Islet precursor cell (in vitro differentiated cells): ENCODE measurements around the gene PDE4D.
"Not testable (repeated sequence)": the region's sequence is repeated elsewhere in the genome, so short reads cannot be mapped to it uniquely, and the experiment has no call there.

ENCODE experiments used
- DNase-seq: peaks from one replicate; pipeline ENCODE4 v3.0.0-alpha.2; 2018

Gene PDE4D

DNA sequence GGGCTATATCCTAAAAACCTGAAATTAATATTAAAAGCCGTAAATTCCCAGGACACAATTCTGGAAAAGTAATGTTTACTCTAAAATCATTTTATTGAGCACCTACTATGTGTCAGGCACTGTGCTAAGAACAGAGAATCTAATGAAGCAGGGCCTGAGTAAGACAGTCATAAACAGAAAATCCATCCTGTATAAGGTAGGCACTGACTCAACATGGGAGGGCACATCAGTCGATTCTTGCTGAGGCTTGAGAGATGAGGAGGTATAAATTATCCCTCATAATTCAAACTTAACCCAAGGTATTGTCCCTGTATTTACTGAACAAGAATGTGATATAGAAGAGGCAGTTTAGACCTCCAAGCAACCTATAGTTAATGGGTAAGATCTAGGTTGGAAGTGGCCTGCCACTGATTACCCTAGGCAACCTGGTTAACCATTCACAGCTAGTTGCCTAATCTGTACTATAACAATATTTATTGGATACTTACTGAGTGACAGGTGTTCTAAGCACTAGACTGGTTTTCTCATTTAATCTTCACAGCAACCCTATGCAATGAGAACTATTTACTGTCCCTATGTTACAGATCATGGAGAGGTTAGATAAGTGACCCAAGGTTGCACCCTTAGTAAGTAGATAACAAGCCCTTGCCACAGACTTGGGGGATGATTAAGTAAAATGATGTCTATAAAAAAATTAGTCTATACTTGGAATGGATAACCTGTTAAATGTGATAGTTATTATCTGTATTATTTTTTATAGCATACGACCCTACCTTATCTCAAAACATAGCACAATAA, 317.7 kb downstream of the PDE4D start:
- DNase-seq, result no peak

DNA sequence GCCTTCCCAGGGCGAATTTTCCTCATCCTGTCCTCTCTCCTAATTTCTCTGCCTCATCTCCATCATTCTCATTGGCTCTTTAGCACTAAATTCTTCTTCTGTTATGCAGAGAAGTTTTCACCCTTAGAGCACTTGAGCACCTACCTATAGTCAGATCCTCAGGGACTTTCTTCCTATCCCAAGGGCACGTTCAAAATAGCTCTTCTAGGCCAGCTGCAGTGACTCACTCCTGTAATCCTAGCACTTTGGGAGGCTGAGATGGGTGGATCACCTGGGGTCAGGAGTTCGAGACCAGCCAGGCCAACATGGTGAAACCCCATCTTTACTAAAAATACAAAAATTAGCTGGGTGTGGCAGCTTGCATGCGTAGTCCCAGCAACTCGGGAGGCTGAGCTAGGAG, 320.0 kb downstream of the PDE4D start:
- not testable (repeated sequence) for DNase-seq

DNA sequence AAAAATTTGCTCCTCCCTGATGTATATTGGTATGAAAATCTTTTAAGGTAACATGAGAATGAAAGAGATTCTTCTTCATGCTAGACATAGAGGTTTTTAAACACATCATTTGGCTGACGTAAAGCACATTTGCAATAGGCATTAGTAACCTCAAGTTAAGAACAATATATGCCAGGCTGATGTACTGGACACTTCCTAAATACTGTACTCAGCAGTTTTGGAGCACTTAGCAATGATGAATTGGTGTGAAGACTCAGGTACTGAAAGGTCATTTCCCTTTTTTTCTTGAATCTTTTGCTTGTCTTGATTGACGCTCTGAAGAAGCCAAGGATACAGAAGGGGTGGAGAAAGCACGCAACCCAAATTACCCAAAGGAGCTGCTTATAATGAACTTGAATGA, 322.5 kb downstream of the PDE4D start:
- DNase-seq, result no peak

DNA sequence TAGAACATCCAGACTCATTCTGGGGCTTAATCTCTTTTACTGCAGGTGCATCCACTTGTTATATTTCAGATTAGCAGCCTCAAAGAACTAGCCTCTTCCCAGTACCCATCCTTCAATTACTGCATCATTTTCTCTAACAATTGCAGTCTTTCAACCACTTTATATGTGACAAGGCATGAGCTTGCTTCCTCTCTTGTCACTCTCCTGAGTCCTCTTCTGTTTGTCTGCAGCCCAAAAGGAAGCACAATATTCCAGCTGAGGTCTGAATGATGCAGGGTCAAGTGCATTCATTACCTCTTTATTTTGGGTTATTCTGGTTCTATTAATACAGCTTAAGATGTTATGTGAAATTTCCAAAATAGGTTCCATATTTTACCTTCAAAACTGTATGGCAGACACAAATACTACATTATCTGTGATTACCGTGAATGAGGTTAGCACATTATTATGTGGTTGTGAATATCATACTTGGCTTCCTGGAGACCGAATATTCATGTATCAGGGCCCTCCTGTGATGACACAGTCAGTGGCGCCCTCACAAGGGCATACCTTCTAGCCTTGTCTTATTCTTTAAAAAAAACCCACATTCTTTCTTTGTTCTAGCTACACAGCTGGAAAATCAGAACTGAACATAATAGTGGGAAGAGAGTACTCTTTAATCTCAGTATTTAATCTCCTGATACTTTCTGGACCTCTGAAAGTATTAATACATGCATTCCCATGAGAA, 323.8 kb downstream of the PDE4D start:
- DNase-seq, result no peak

DNA sequence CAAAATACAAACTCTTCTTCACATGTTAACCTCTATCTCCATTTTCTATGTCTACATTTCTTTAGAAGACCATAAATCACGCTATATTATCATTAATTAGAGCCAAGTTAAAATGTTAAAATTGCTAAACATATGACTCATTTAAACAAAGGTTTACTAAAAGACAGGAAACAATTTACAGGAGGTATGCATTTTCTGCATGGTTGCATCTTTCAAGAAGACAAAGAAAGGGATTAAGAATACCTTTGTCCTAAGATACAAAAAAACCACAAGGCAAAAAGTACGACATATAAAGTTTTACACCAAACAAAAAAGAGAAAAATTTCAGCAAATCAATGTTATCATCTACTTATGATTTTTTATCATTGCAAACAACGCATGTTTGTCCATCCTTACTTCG, 324.4 kb downstream of the PDE4D start:
- DNase-seq, result no peak

DNA sequence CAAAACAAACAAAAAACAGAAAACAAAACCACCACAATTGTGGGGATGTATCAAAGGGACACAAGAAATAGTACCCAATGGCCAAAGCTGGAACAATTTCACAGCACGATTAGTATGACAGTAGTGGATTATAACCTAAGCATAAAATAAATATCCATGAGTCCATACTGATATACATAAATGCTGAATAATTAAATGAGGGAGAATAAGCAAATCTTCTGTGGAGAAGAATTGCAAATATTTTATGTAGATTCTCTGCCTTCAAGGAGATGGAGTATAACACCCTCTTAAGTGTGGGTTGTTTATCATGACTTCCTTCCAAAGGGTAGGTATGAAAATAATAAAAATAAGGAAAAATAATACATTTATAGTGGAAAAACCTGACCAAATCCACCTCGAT, 325.4 kb downstream of the PDE4D start:
- no peak for DNase-seq

DNA sequence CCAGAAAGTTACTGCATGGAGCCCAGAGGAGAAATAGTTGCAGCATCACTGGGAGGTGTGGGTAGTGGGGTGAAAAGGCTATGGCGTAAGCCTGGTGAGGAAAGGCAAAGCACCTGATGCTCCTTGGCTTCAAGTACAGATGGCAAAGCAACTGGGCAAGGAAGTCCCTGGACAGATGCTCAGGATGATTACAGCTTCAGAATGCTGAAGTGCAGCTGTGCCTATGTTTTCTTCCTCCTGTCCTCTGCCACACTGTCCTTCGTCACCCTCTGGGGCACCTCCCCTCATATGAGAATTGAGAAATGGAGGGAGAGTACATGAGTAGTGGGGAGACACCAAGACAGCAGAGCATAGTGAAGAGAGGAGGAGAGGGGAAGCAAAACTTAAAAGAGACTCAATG, 328.0 kb downstream of the PDE4D start:
- no peak for DNase-seq

DNA sequence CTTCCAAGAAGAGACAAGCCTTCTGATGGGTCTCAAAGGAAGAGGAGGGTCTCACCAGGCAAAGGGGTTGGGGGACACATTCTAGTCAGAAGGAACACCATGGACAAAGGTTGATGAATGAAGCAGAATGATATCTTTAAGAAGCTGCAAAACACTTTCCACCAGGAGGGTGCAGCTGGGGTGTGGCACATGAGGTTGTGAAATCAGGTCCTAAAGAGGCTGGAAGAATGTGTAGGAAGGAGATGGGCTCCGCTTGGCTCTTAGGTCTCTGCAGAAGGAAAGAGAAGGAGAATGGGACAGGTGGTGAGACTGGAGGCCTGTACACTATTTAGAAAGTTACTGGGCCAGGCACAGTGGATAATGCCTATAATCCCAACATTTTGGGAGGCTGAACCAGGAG, 328.6 kb downstream of the PDE4D start:
- no peak for DNase-seq

DNA sequence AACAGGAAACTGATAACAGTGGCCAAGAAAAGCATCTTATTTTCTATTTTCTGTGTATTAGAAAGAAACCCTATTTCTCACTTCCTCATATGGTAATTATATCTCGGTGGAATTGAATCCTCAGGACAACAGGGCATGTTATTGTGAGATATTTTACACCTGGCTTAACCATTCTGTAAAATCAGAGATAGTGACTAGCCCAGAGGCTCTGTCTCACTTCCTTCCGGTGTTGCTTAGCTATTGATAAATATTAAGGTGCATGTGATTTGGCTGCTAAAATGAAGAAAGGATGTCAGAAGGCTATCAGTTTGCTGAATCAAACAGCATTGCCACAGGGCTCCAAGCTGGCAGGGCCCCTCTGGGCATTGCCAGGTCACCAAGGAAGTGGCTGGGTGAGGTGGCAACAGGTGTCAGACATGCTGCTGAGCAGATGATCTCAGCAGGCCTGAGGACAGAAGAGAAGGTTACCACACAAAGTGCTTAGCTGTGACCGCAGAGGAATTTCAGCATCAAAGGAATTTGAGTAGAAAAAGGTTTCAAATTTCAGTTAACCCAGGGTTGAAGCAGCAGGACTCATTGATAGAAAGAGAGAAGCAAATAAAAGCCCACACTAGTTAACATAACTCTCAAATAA, 330.7 kb downstream of the PDE4D start:
- peak; percentile 79 for DNase-seq

DNA sequence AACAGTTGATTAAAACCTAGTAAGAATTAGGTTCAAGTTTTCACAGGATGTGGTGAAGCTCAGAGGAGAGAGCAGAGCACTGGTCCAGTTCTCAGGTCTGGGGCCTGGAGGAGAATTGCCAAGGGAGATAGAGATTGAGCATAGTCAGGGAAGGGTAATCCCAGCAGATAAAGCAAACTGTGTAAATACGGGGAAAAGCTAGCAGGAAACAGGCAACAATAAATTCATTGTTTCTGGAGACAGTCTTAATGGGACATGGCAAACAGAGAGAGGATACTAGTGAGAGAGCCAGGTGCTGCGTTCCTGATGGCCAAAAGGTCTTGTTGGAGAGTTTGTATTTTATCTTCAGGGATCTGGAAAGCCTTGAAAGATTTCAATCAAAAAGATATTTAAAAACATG, 333.0 kb downstream of the PDE4D start:
- DNase-seq, result no peak

DNA sequence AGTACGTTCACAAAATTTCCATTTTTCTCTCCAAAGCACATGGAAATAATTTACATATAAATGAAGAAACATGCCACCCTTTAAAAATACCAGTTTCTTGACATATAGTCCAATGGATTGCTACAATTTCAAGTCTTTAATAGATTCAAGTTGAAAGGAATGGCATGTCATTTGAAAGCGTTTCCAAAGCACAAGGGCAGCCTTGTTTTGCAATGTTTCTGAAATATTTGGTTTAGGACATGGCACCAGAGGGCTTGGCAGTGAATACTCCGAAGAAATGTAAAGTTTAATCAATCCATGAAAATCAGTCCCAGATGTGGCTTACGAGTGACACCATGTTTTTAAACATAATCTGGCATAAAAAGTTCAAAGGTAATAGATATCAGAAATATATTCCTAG, 333.7 kb downstream of the PDE4D start:
- no peak for DNase-seq

DNA sequence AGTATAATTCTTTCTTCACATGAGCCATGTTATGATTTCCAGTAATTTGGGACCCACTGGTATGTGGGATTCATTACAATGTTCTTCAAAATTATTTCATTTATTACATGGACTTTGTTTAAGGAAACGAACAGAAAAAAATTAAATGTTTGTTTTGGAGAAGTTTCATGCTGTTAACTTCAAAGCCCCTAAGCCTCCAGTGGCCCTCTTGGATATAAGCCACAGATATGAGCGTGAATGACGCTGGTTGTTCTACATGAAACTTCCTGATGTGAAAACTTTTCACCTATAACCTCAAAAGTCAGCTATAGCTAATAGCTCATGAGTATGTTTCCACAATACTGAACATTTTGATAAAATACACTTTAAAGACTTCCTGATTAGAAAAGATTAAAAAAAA, 334.2 kb downstream of the PDE4D start:
- DNase-seq, result no peak

DNA sequence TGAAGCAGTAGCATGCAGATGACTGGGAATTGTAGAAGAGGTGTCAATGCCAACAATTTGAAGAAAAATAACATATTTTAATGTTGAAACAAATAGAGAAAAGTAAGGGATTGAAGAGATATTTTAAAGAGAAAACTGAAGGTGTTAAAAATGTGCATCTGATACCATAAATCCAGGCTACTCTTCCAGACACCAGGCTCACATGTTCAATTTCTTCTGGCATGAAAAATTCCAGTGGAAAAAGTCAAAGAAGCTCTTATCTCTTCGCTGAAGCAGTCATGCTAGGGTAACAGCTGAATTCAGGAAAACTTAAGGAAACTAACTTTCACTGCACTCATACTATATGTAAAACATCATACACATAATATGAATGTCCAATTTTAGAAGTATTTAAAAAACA, 335.0 kb downstream of the PDE4D start:
- DNase-seq, result no peak

DNA sequence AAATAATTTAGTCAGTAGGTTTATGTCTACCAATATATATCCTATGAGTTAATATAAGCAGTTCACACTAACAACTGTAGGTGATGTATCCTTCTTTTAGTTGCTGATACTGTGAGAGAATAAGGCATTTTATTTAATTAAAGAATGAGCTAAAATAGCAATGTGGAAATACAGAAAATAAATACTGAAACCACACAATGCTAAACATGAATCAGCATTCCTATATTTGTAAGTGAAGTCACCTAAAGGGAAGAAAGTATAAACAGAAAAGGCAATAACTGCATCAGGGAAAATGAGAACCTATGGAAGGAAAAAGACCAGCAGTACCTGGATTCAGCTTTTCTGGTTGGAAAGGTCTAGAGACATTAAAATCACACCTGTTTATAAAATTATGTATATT, 336.0 kb downstream of the PDE4D start:
- DNase-seq, result no peak

DNA sequence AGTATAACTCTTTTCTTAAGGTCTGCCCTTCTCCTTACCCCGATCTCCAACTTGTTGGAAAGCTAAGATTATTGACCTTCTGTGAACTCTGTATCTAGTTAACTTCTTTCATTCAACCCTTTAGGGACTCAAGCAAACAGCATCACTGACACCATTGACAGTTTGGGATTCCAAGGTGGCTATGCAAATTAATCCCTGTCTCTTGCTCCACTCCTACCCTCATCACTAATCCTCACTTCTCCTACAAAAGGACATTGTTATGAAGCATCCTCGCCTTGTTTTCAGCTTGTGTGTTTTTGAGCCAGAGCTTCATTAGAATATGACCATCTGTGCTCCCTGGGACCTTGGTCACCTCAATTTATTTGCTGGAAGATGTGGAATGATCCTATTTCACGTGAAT, 337.9 kb downstream of the PDE4D start:
- DNase-seq, result no peak

DNA sequence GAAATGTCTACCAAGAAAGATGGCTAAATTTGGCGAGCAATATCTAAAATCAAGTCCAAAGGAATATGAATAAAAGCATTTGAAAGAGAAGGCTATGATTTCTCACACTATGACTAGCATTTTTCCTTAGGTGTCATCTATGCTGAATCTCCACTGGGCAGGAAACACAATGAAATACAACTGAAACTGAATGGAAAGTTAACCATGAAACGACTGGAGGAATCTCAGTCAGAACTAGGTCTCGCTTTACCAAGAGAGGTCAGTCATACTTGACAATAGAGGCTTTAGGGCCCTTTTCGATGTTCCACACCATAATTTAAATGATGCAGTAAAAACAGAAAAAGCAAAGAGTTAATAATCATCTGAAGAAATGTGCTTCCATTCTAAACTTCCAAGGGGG, 339.0 kb downstream of the PDE4D start:
- DNase-seq, result no peak

DNA sequence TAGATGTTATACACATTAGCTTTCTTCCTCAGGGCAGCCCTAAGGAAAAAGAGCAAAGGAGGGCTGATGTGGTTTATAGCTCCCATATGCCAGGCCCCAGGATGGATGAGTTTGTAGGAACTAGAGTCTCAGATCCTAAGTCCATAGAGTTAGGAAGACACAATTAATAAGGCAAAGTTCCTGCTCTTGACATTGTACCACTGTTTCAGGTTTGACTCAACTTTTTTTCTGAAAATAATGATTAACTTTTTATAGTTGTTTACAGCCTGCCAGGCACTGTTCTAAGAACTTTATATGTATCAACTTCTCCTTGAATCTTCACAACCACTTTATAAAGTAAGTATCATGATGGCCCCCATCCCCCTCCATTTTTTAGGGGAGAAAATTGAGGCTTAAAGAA, 339.5 kb downstream of the PDE4D start:
- no peak for DNase-seq

DNA sequence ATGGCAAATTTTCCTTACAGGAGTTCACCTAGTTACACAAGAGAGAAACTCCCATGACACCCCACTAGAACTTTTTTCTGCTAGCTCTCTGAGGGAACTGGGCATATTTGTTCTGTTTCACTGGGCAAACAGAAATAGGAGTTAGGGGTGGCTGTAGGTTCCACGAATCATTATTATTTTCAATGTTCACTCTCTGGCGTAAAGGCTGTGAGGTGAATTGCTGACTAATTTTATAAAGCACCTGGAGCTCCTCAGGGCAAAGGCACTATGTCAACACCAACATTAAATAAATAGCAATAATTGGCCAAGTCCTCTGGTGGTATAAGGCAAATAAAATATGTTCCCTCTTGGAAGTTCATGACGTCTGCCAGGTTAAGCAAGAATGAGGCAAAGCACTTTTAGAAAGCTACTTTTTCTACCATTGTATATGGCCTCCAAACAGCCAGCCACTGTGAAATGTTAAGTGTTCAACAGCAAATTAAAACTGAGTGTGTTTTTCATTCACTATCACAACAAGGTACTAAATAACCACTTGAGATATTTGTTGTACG, 344.6 kb downstream of the PDE4D start:
- DNase-seq, result no peak

DNA sequence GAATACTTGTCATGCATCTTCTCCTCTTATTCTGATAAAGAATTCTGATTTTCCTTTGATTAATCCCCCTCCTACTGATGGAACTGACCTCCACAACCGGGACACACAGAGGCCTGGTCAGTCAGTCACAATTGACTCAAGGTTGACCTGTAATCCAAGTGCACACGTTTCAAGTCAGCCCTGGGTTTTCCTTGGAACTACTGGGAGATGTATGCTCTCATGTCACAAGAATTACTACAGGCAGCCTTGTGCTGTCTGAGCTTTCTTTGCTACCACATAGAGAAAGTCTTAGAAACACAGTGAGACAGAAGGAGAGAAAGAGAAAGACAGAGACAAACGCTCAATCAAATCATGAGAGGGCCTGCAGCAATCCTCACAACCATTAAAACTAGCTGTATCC, 345.8 kb downstream of the PDE4D start:
- no peak for DNase-seq

DNA sequence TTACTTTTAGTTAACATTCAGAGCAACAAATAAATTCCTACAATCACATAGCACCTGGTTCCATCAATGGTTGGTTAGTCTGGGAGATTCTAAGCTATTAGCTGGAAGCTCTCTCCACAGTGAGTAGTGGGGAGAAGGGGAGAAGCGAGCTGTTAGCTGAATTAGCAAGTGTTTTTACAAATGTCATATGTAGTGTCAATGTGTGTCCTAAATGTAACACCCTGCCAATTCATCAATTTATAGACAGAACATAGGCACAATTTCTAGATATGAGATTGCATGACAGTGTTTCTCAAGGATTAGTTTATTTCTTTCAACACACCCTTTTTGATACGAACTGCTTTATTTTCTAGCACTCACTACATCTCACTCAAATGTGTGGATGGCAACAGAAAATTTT, 349.0 kb downstream of the PDE4D start:
- no peak for DNase-seq

DNA sequence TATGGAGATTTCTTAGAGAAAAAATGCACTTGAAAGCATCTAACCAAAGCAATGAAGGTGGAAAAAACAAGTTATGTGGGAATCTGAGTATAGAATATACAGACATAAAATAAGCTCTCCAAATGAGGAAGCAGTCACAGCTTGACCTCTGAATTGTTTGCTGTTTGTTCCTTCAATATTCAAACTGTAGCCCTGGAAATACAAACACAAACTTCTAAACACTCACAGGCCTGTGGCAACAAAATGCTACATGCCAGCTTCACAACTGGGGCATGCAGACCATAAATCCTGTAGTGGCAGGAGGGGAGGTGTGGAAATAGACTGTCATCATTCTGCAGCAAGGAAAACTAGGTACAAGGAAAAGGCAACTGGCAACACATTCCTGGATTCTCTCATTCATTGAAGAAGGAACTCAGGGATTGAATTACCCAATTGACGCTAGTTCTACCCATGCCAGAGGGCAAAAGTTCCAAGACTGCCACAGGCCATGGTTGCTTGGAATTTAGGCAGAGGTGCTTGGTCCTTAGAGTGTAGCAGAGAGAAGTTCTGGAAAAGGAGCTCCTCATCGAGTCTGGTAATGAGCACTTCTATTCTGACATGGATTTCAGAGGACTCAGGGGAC, 349.6 kb downstream of the PDE4D start:
- no peak for DNase-seq

DNA sequence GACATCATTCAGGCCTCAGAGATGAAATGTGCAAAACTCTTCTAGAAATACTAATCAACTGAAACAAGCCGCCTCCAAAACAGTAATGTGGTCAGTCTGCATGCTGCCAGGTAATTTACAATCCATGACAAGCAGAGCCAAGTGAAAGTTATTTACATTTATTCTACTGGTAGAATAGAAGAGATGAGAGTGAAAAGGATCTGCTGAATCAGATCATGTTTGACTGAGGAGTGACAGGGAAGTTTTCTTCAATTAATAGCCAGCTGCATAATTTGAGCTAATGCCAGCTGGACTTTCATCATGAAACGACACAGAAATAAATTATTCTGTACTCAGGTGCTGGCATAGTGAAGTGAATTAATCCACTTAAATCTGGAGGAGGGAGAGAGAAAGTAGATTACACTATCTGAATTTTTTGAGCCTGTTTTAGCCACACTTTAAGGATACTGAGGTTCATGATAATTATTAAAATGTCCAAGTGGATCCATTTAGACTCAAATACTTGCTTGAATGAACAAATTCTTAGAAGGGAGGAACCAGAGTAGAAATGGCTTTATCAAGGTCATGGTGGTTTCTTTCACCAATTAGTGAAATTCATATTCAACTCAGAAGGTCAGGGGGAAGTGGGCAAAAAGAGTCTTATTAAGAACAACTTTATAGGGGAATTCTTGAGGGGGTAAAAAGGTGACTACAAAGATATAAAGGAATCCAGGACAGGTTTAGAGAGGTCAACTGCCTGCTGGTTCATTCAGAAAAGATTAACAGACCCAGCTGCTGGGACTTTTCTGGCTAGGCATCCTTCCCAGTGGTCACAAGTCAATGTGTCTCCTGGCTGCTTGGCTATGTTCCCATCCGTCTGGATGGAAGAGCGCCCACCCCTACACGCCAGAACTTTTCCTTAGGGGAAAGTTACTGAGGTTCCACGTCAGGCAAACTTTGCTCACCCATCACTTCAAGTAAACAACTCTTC, 350.4 kb downstream of the PDE4D start:
- DNase-seq, result no peak
